HEK293T (cell line): ENCODE data around the gene SCN2B.
A peak's percentile ranks its signal among the peaks of the same experiment; 100 is the strongest.

Source experiments
- CTCF ChIA-PET: fragments of 350-600 bp; formaldehyde crosslinking; extraction: SDS; loops from one replicate; lab custom pipeline; 2021; ENCODE audit warnings: antibody characterized with exemption, inconsistent platforms; lab: Yijun Ruan, JAX
- POLR2A ChIA-PET: fragments of 350-600 bp; formaldehyde crosslinking; extraction: SDS; loops from one replicate; lab custom pipeline; 2020; ENCODE audit warnings: antibody characterized with exemption, inconsistent platforms; lab: Yijun Ruan, JAX
- DNase-seq: peaks from one replicate; pipeline ENCODE4 v3.0.0; 2012; ENCODE audit warnings: mixed read lengths; ENCODE audit errors: extremely low spot score
- ARNT ChIP-seq: fragments of 450-650 bp; IDR thresholded peaks from 2 replicates; pipeline ENCODE4 v1.6.1; 2017; ENCODE audit warnings: mild to moderate bottlenecking
- BHLHE40 ChIP-seq: fragments of 450-650 bp; IDR thresholded peaks from 2 replicates; pipeline ENCODE4 v1.6.1; 2016; ENCODE audit warnings: mild to moderate bottlenecking, moderate library complexity, borderline replicate concordance
- CTBP1 ChIP-seq: fragments of 450-650 bp; IDR thresholded peaks from 2 replicates; pipeline ENCODE4 v1.6.1; 2016; ENCODE audit warnings: borderline replicate concordance
- ELF4 ChIP-seq: fragments of 450-650 bp; IDR thresholded peaks from 2 replicates; pipeline ENCODE4 v1.6.1; 2017; ENCODE audit warnings: antibody characterized with exemption
- FOXA1 ChIP-seq: fragments of 450-650 bp; IDR thresholded peaks from 2 replicates; pipeline ENCODE4 v1.6.1; 2016; ENCODE audit warnings: mild to moderate bottlenecking
- FOXK2 ChIP-seq: fragments of 450-650 bp; IDR thresholded peaks from 2 replicates; pipeline ENCODE4 v1.6.1; 2016; ENCODE audit warnings: mild to moderate bottlenecking
- FOXM1 ChIP-seq: fragments of 450-650 bp; IDR thresholded peaks from 2 replicates; pipeline ENCODE4 v1.6.1; 2017; ENCODE audit warnings: mild to moderate bottlenecking, borderline replicate concordance
- HDGF ChIP-seq: fragments of 450-650 bp; IDR thresholded peaks from 2 replicates; pipeline ENCODE4 v1.6.1; 2017; ENCODE audit warnings: antibody characterized with exemption, borderline replicate concordance
- L3MBTL2 ChIP-seq: fragments of 450-650 bp; conservative IDR thresholded peaks from 2 replicates; pipeline ENCODE4 v1.6.1; 2016; ENCODE audit warnings: mild to moderate bottlenecking
- LEF1 ChIP-seq: fragments of 450-650 bp; IDR thresholded peaks from 2 replicates; pipeline ENCODE4 v1.6.1; 2017; ENCODE audit warnings: mild to moderate bottlenecking, borderline replicate concordance
- NFRKB ChIP-seq: fragments of 450-650 bp; IDR thresholded peaks from 2 replicates; pipeline ENCODE4 v1.6.1; 2016; ENCODE audit warnings: mild to moderate bottlenecking, moderate library complexity
- SP1 ChIP-seq: fragments of 450-650 bp; IDR thresholded peaks from 2 replicates; pipeline ENCODE4 v1.6.1; 2017
- SUZ12 ChIP-seq: fragments of 450-650 bp; IDR thresholded peaks from 2 replicates; pipeline ENCODE4 v1.6.1; 2016; ENCODE audit warnings: mild to moderate bottlenecking
- TARDBP ChIP-seq: fragments of 450-650 bp; IDR thresholded peaks from 2 replicates; pipeline ENCODE4 v1.6.1; 2016
- ZNF384 ChIP-seq: fragments of 450-650 bp; IDR thresholded peaks from 2 replicates; pipeline ENCODE4 v1.6.1; 2016
- TF ChIP-seq, protein P1 (sequence below): fragments of 450-650 bp; IDR thresholded peaks from 2 replicates; pipeline ENCODE4 v1.6.1; 2016

SCN2B gene

DNA sequence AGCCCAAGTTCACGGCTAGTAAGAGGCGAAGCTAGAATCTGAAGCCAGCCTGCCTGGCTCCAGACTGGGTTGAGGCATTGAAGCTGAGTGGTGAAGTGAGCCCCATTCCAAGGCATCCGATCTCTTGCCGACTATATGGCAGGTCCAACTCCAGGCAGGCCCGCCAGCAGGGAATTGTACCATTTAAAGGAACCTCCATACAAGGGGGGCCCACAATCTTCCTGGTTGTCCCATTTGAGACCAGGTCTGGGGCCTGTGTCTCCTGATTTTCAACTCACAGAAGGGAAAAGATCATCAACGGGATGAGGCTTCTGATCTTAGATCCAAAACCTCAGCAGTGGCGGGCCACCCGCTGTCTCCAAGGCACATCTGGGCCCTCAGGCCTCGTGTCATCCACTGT lies 4.1 kb downstream of the SCN2B start:
- POLR2A ChIA-PET: interaction anchor here (1.1 to 2.3 kb wide), 2 partner anchors 8 to 16 kb away, joined by 3 to 9 read pairs; no protein-coding TSS in a partner anchor

GRCh38 chr11:118171269-118172062 lies 5.0 kb downstream of the SCN2B start:
- DNase-seq: peak; percentile 87
- ChIA-PET POLR2A (interaction anchor here (1.0 to 2.3 kb wide), 3 partner anchors 9 to 19 kb away, joined by 3 to 9 read pairs (median 3); partner anchors contain the start of gene SCN4B), CTCF (interaction anchor here (0.6 to 3.3 kb wide), 13 partner anchors 9 to 846 kb away, joined by 3 to 28 read pairs (median 4); partner anchors contain the start of gene SCN4B)
- no peak for TF ChIP-seq ZNF384
- TF ChIP-seq TARDBP: no peak
- no peak for TF ChIP-seq CTBP1
- TF ChIP-seq BHLHE40: no peak
- no peak for TF ChIP-seq ELF4
- no peak for TF ChIP-seq SP1

More for the DNA sequence above, 4.1 kb downstream of the SCN2B start:
- TF ChIP-seq SUZ12: no peak
- TF ChIP-seq, protein P1, sequence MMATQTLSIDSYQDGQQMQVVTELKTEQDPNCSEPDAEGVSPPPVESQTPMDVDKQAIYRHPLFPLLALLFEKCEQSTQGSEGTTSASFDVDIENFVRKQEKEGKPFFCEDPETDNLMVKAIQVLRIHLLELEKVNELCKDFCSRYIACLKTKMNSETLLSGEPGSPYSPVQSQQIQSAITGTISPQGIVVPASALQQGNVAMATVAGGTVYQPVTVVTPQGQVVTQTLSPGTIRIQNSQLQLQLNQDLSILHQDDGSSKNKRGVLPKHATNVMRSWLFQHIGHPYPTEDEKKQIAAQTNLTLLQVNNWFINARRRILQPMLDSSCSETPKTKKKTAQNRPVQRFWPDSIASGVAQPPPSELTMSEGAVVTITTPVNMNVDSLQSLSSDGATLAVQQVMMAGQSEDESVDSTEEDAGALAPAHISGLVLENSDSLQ: no peak
- no peak for TF ChIP-seq CTBP1
- TF ChIP-seq L3MBTL2: no peak
- no peak for TF ChIP-seq TARDBP
- TF ChIP-seq FOXK2: no peak
- no peak for TF ChIP-seq FOXM1
- no peak for TF ChIP-seq NFRKB
- TF ChIP-seq ZNF384: no peak
- no peak for TF ChIP-seq FOXA1
- TF ChIP-seq SP1: no peak
- CTCF ChIA-PET: interaction anchor here (1.2 to 3.3 kb wide), 7 partner anchors 9 to 28 kb away, joined by 3 to 28 read pairs (median 5); partner anchors contain the start of gene SCN4B
- no peak for DNase-seq

- ChIA-PET POLR2A (interaction anchor here (1.0 to 2.3 kb wide), 2 partner anchors 10 to 18 kb away, joined by 3 to 9 read pairs; partner anchors contain the start of gene SCN4B), CTCF (interaction anchor here (0.6 to 3.3 kb wide), 12 partner anchors 9 to 846 kb away, joined by 3 to 28 read pairs (median 4); no protein-coding TSS in a partner anchor)
- no peak for DNase-seq
- TF ChIP-seq FOXM1: no peak
Measured at GRCh38 chr11:118170882-118171268, 5.6 kb downstream of the SCN2B start.

DNA sequence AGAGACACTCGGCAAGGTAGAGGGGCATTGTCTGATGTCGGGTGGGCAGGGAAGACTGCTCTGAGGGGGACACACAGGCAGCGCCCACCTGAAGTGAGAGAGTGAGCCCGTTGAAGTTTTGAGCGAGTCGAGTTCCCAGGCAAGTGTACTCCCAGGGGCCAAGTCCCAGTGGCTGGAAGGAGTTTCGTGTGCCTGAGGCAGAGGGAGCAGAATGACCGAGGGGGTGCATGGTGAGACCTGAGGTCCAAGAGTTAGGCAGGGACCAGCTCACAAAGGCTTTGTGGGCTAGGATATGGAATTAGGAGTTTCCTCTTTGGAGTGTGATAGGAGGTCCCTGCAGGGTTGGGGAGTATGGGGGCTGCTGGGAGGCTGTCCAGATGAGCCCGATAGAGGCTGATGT lies 6.2 kb downstream of the SCN2B start:
- POLR2A ChIA-PET: interaction anchor here (1.0 to 1.5 kb wide), 2 partner anchors 14 to 17 kb away, joined by 3 to 4 read pairs; partner anchors contain the start of gene SCN4B
- CTCF ChIA-PET: interaction anchor here (1.2 to 3.3 kb wide), 5 partner anchors 11 to 397 kb away, joined by 4 to 28 read pairs (median 9); no protein-coding TSS in a partner anchor
- DNase-seq: no peak
- no peak for TF ChIP-seq FOXK2
- no peak for TF ChIP-seq TARDBP
- no peak for TF ChIP-seq CTBP1
- no peak for TF ChIP-seq SP1
- no peak for TF ChIP-seq FOXM1
- no peak for TF ChIP-seq LEF1
- no peak for TF ChIP-seq FOXA1
- no peak for TF ChIP-seq L3MBTL2
- no peak for TF ChIP-seq ARNT
- TF ChIP-seq, protein P1: no peak
- TF ChIP-seq SUZ12: no peak
- TF ChIP-seq NFRKB: no peak
- no peak for TF ChIP-seq HDGF
- no peak for TF ChIP-seq ZNF384
- no peak for TF ChIP-seq ELF4
- TF ChIP-seq BHLHE40: no peak

DNA sequence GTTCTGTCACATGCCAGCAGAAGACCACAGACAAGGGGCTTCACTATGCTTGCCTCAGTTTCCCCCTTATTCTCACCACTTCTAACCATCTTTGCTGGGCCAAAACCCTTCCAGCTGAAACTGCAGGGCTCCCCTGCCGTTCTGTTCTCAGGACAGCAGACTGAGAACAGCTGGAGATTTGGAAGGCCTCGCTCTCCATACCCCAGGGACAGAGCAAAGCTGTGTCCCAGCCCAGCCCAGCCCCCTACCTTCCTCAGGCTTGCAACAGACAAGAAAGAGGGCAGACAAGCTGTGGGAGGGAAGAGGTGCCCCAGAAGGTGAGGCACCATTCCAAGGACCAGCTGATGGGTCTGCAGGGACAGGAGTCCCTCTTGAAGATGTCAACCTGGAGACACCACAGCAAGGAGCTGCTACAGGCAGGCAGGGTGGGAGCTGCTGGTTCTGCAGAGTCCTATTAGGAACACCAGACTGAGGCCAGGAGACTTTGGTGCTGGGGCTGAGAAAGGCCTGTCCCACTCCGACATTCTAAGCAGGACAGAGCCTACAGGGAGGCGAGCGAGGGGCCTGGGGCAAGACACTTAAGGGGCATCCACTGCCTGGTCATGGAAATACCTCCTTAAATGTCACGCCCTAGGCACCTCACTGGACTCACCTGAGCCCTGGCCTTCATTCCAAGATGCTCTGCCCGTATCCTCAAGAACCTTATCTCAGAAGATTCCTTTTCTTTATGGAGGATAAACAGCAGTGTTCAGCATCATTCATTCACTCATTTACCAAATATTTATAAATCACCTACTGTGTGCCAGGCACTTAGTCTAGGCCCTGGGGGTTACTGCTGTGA lies 6.9 kb downstream of the SCN2B start:
- TF ChIP-seq LEF1: no peak
- TF ChIP-seq CTBP1: no peak
- no peak for TF ChIP-seq NFRKB
- no peak for TF ChIP-seq SUZ12
- TF ChIP-seq ARNT: no peak
- no peak for TF ChIP-seq HDGF
- TF ChIP-seq SP1: no peak
- ChIA-PET CTCF (interaction anchor here (1.5 to 3.3 kb wide), 3 partner anchors 12 to 25 kb away, joined by 7 to 28 read pairs (median 26); no protein-coding TSS in a partner anchor), POLR2A (interaction anchor here (1.5 kb wide), 1 partner anchor 13 kb away, joined by 4 read pairs; no protein-coding TSS in a partner anchor)
- DNase-seq: no peak

DNA sequence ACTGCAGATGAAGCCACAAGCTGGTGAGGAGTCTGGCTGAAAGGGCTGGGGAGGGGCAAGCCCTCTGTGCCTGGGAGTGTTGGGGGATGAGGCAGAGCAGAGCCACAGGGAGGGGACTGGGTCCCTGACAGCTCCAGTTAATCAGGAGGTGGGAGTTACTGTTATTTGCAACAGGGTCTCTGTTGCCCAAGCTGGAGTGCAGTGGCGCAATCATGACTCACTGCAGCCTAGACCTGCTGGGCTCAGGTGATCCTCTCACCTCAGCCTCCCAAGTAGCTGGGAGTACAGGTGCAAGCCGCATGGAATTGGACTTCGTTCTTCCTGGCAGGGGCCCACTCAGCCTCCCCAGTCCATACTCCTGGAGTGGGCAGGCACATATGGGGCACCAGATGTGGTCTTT lies 7.7 kb downstream of the SCN2B start:
- no peak for DNase-seq
- POLR2A ChIA-PET: interaction anchor here (1.5 kb wide), 1 partner anchor 12 kb away, joined by 4 read pairs; no protein-coding TSS in a partner anchor
- CTCF ChIA-PET: no interaction called here
- TF ChIP-seq SUZ12: no peak
- no peak for TF ChIP-seq BHLHE40
- no peak for TF ChIP-seq HDGF
- TF ChIP-seq ZNF384: no peak
- no peak for TF ChIP-seq L3MBTL2
- no peak for TF ChIP-seq ARNT
- TF ChIP-seq LEF1: no peak
- no peak for TF ChIP-seq CTBP1
- no peak for TF ChIP-seq FOXK2
- no peak for TF ChIP-seq FOXM1
- no peak for TF ChIP-seq ELF4
- TF ChIP-seq NFRKB: no peak
- no peak for TF ChIP-seq SP1
- no peak for TF ChIP-seq FOXA1
- TF ChIP-seq, protein P1: no peak
